Stomach (tissue), 4 donors: ENCODE measurements around the gene ARHGAP10.

Source experiments
- CTCF ChIP-seq, 7 experiments: fragments of 450-650 bp in 4 of 7; fragments of 200-600 bp in 3 of 7; sonication (generic) in 3 of 7; IDR thresholded peaks; one replicate each; pipeline ENCODE4 v1.5.1; 2016 to 2019; ENCODE audit warnings: antibody characterized with exemption in 7 of 7, control low read depth in 2 of 7, mild to moderate bottlenecking in 1 of 7
- POLR2AphosphoS5 ChIP-seq, 3 donors: sonication (generic); formaldehyde crosslinking; IDR thresholded peaks; one replicate each; pipeline ENCODE4 v1.6.1; 2016; ENCODE audit warnings: antibody characterized with exemption in 3 of 3

- no peak for TF ChIP-seq POLR2AphosphoS5 (IDR thresholded peaks at IDR 0.05)
- no peak for TF ChIP-seq CTCF (IDR thresholded peaks at IDR 0.05)
Observed at GRCh38 chr4:147773261-147774184, 41.6 kb downstream of the ARHGAP10 start.
